ENCODE results near the gene LZTS2. TPM values are rescaled to one million over a fixed set of nuclear protein-coding genes. Genes with fewer than 3 reads are reported as not detected.
A peak's percentile ranks its signal among the peaks of the same experiment; 100 is the strongest.

LZTS2 gene
- total and polyA plus RNA-seq, 2 donors, result 9.8 to 44.7 TPM

DNA sequence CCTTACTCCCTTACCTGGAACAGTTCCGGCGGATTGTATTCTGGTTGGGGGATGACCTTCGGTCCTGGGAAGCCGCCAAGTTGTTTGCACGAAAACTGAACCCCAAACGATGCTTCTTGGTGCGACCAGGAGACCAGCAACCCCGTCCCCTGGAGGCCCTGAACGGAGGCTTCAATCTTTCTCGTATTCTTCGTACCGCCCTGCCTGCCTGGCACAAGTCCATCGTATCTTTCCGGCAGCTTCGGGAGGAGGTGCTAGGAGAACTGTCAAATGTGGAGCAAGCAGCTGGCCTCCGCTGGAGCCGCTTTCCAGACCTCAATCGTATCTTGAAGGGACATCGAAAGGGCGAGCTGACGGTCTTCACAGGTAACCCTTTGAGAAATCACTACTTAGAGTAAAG, 10.5 kb upstream of the LZTS2 start:
- Histone ChIP-seq H3K27me3 (ENCODE audit: control insufficient read depth in 2 of 2, insufficient read depth in 1 of 2, low read length in 1 of 2) (peaks cover 0 to 2% of the 10 kb centered on the region in 2 donors), H3K4me1 (ENCODE audit: control insufficient read depth in 2 of 2, insufficient read depth in 2 of 2, low read length in 2 of 2) (peaks cover 10 to 22% of the 10 kb centered on the region in 2 donors), H3K36me3 (ENCODE audit: control insufficient read depth in 2 of 2, insufficient read depth in 2 of 2, low read length in 1 of 2) (peaks cover 27 to 37% of the 10 kb centered on the region in 2 donors), H3K9me3 (ENCODE audit: control insufficient read depth in 2 of 2, insufficient read depth in 1 of 2, low read length in 1 of 2) (peaks cover 0 to 6% of the 10 kb centered on the region in 2 donors), H3K4me3 (ENCODE audit: low read length in 2 of 2) (no peak overlapping the region), H3K27ac (ENCODE audit: low read depth in 1 of 2, low read length in 1 of 2) (no peak overlapping the region)
- no peak for DNase-seq (ENCODE audit: low read depth in 6 of 9, low spot score in 9 of 9)
- 94% methylated on average over 21 of the region's 21 CpGs for WGBS

DNA sequence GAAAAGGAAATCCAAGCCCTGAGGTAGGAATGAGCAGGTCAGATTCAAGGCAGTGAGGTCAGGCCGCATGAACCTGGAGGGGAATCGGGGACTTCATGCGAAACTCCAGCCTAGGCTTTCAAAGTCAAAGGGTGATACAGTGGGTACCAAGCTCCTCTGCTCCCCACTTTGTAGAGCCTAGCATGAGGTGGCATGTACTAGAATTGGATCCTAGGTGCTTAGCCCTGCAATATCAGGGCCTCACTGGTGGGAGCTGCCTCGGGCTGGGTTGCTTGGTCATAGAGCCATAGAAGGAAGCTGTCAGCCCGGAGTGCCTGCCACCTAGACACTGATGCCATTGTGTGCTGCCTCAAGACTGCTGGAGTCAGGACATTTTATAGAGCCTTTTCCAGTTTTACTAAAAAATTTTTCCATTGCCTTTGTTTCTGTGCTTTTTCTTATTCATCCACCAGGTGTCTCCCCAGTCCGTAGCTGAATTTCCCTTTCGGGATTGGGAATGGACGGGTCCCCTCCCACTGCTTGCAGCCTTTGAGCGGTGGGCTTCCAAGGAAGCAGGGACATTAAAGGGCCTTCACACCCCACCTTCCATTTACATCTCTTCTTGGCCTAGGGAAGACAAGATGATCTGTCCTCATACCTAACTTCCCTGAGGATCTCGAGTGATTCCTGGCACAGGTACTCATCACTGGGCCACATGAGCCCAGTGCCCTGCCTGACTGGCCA, 5.5 kb upstream of the LZTS2 start:
- Histone ChIP-seq H3K36me3 (ENCODE audit: control insufficient read depth in 2 of 2, insufficient read depth in 2 of 2, low read length in 1 of 2) (peaks cover 24 to 35% of the 10 kb centered on the region in 2 donors), H3K9me3 (ENCODE audit: control insufficient read depth in 2 of 2, insufficient read depth in 1 of 2, low read length in 1 of 2) (peaks cover 0 to 1% of the 10 kb centered on the region in 2 donors), H3K4me3 (ENCODE audit: low read length in 2 of 2) (no peak overlapping the region), H3K27me3 (ENCODE audit: control insufficient read depth in 2 of 2, insufficient read depth in 1 of 2, low read length in 1 of 2) (peaks cover 0 to under 1% of the 10 kb centered on the region in 2 donors), H3K4me1 (ENCODE audit: control insufficient read depth in 2 of 2, insufficient read depth in 2 of 2, low read length in 2 of 2) (peaks cover 17 to 23% of the 10 kb centered on the region in 2 donors), H3K27ac (ENCODE audit: low read depth in 1 of 2, low read length in 1 of 2) (no peak overlapping the region)
- no peak for DNase-seq (ENCODE audit: low read depth in 6 of 9, low spot score in 9 of 9)
- 91% methylated on average over 10 of the region's 10 CpGs for WGBS

DNA sequence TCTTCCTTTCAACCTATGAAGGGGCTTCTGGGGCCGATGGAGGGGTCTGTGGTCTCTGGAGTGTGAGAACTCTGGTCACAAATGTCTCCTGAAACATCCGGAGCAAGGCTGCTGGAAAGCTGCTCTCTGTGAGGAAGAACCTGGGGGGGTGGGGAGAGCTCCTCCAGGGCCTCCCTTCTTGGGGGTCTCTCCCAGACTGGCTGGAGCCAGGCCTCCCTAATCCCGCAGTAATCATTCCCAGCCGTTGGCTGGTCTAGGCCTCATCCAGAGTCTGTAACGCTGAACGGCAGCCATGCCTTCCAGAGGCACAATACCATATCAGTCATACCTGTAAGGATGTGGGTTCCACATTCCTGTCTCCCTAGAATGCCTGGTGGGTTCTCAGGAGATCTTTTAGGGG, 4.4 kb upstream of the LZTS2 start:
- H3K27me3 ChIP-seq (ENCODE audit: control insufficient read depth in 2 of 2, insufficient read depth in 1 of 2, low read length in 1 of 2), result peaks cover 0 to 9% of the 10 kb centered on the region in 2 donors
- H3K9me3 ChIP-seq (ENCODE audit: control insufficient read depth in 2 of 2, insufficient read depth in 1 of 2, low read length in 1 of 2), result no peaks in the 10 kb centered on the region
- 90% methylated on average over 6 of the region's 6 CpGs for WGBS
- no peak for DNase-seq (ENCODE audit: low read depth in 6 of 9, low spot score in 9 of 9)
- H3K4me3 ChIP-seq (ENCODE audit: low read length in 2 of 2), result no peak overlapping the region
- H3K36me3 ChIP-seq (ENCODE audit: control insufficient read depth in 2 of 2, insufficient read depth in 2 of 2, low read length in 1 of 2), result peaks cover 18 to 29% of the 10 kb centered on the region in 2 donors
- no peak overlapping the region for H3K27ac ChIP-seq (ENCODE audit: low read depth in 1 of 2, low read length in 1 of 2)
- peaks cover 22 to 27% of the 10 kb centered on the region in 2 donors for H3K4me1 ChIP-seq (ENCODE audit: control insufficient read depth in 2 of 2, insufficient read depth in 2 of 2, low read length in 2 of 2)

GRCh38 chr10:100996678-100997359, 2.8 kb upstream of the LZTS2 start:
- peaks cover 0 to 20% of the 10 kb centered on the region in 2 donors for H3K27me3 ChIP-seq (ENCODE audit: control insufficient read depth in 2 of 2, insufficient read depth in 1 of 2, low read length in 1 of 2)
- peaks cover 22 to 29% of the 10 kb centered on the region in 2 donors for H3K4me1 ChIP-seq (ENCODE audit: control insufficient read depth in 2 of 2, insufficient read depth in 2 of 2, low read length in 2 of 2)
- H3K27ac ChIP-seq (ENCODE audit: low read depth in 1 of 2, low read length in 1 of 2), result peak overlapping the region; percentile 74 to 83
- H3K9me3 ChIP-seq (ENCODE audit: control insufficient read depth in 2 of 2, insufficient read depth in 1 of 2, low read length in 1 of 2), result no peaks in the 10 kb centered on the region
- WGBS, result 4% methylated on average over 46 of the region's 46 CpGs
- peak in 3 of 9 donors; percentile 46 to 49 (median 47) for DNase-seq (ENCODE audit: low read depth in 6 of 9, low spot score in 9 of 9)
- peaks cover 8 to 15% of the 10 kb centered on the region in 2 donors for H3K36me3 ChIP-seq (ENCODE audit: control insufficient read depth in 2 of 2, insufficient read depth in 2 of 2, low read length in 1 of 2)
- H3K4me3 ChIP-seq (ENCODE audit: low read length in 2 of 2), result peak overlapping the region; percentile 82

DNA sequence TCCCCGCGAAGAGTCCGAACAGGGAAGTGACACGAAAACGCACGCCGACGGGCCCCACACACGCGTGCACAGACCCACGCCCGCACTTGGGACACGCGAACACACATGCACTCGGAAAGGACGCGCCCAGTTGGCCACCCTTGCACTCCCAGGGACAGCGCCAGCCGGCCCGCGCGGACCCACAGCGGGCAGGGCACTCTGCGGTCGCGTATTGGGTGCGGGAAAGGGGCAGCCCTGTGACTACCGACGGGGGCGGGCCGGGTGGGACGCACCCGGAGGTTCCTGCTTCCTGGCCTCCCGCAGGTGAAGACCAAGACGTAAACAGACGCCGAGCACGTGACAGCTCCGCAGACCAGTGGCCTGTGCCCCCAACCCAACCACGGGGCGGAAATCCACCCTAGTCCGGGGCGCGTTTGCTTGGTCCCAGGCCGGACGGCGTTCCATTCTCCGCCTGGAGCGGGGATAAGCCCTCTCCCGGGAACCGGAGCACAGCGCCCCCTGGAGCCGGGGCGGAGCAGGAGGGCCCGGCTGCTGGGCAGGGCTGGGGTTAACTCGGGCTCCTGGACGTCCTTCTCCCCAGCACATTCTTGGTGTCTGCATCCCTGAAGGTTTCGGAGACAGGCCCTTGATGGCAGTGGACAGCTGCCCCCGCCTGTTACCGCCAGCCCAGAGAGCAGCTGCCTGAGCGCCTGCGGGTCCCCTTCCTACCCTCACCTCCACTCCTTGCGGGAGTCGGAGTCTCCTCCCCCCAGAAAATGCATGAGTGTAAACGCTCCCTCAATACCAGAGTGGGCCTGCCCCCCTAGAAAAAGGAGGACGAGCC, 2.0 kb upstream of the LZTS2 start:
- H3K4me1 ChIP-seq (ENCODE audit: control insufficient read depth in 2 of 2, insufficient read depth in 2 of 2, low read length in 2 of 2), result peaks cover 22 to 29% of the 10 kb centered on the region in 2 donors
- peak in 6 of 9 donors; percentile 46 to 83 (median 62) for DNase-seq (ENCODE audit: low read depth in 6 of 9, low spot score in 9 of 9)

DNA sequence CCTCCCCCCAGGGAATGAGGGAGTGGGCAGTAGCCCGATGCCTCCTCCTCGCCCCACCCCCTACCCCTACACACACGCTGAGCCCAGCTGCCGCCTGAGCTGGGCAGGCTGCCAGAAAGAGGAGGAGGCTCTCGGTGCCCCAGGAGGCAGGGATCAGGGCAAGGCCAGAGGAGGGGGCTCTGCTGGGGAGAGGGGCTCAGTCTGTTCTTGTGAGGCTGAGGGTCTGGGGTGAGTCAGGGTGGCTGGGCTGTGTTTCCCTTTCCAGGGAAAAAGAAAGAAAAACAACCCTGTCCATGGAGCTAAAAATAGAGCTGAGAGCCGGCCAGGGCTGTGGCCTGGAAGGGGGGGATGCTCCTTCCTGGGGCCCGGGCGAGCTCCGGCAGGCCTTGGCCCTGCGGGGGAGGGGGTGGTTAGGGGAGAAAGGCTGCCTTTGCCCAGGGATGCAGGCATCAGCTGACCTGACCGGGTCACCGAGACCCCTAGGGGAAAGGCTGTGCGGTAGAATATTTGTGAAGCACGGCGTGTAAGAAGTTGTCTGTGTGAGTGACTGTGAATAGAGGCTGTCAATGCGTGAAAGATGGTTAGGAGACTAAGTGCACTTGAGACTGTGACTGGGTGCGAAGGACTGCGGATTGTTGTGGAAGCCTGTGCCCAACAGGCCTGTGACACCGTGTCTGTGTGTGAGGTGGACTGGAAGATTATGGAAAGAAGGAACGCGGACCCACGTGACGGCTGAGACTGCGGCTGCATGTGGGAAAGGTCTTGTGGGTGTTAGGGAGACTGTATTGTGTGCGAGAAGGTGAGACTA, 1.2 kb upstream of the LZTS2 start:
- H3K9me3 ChIP-seq (ENCODE audit: control insufficient read depth in 2 of 2, insufficient read depth in 1 of 2, low read length in 1 of 2), result no peaks in the 10 kb centered on the region
- peak in 6 of 9 donors; percentile 39 to 78 (median 56) for DNase-seq (ENCODE audit: low read depth in 6 of 9, low spot score in 9 of 9)
- peak overlapping the region; percentile 70 to 91 for H3K27ac ChIP-seq (ENCODE audit: low read depth in 1 of 2, low read length in 1 of 2)
- H3K4me3 ChIP-seq (ENCODE audit: low read length in 2 of 2), result peak overlapping the region; percentile 82
- peaks cover 3 to 11% of the 10 kb centered on the region in 2 donors for H3K36me3 ChIP-seq (ENCODE audit: control insufficient read depth in 2 of 2, insufficient read depth in 2 of 2, low read length in 1 of 2)
- 7% methylated on average over 25 of the region's 25 CpGs for WGBS
- peaks cover 22 to 29% of the 10 kb centered on the region in 2 donors for H3K4me1 ChIP-seq (ENCODE audit: control insufficient read depth in 2 of 2, insufficient read depth in 2 of 2, low read length in 2 of 2)
- H3K27me3 ChIP-seq (ENCODE audit: control insufficient read depth in 2 of 2, insufficient read depth in 1 of 2, low read length in 1 of 2), result peaks cover 0 to 20% of the 10 kb centered on the region in 2 donors

More for the DNA sequence above, 2.0 kb upstream of the LZTS2 start:
- H3K9me3 ChIP-seq (ENCODE audit: control insufficient read depth in 2 of 2, insufficient read depth in 1 of 2, low read length in 1 of 2), result no peaks in the 10 kb centered on the region
- WGBS, result under 1% methylated on average over 66 of the region's 66 CpGs
- peaks cover 0 to 20% of the 10 kb centered on the region in 2 donors for H3K27me3 ChIP-seq (ENCODE audit: control insufficient read depth in 2 of 2, insufficient read depth in 1 of 2, low read length in 1 of 2)
- H3K27ac ChIP-seq (ENCODE audit: low read depth in 1 of 2, low read length in 1 of 2), result peak overlapping the region; percentile 70 to 91
- peaks cover 8 to 15% of the 10 kb centered on the region in 2 donors for H3K36me3 ChIP-seq (ENCODE audit: control insufficient read depth in 2 of 2, insufficient read depth in 2 of 2, low read length in 1 of 2)
- H3K4me3 ChIP-seq (ENCODE audit: low read length in 2 of 2), result peak overlapping the region; percentile 82

DNA sequence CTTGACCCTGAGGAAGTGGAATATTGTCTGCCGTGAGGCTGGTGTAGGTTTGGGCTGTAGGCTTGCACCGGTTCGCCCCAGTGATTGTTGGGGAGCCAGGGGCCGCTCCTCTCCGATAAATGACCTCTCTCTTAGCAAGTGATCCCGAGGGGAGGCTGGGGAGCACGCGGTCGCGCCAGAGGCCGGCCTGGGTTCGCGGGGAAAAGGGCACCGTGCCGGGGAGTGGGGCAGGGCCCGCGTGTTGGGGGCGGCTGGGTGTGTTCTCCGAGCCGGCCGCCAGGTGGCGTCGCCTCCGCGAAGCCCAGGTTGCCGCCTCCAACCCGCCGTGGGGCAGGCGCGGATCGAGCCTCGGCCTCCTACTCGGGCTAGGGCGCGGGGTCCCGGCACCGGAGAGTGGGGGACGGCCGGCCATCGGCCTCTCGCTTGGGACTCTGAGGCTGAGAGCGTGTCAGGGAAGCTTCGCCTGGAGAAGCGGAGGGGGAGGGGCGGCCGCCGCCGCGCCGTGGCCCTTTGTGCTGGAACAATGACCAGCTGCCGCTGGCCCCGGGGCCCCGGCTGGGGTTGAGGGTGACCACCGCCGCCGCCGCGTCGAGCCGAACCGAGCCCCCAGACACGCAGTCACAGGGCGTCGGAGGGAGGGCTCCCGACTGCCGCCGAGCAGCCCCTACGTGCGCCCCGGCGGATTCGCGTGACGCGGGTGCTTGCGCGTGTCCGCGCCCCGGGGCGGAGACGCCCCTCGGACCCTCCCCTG, 442 bp upstream of the LZTS2 start:
- WGBS, result under 1% methylated on average over 82 of the region's 83 CpGs
- H3K27me3 ChIP-seq (ENCODE audit: control insufficient read depth in 2 of 2, insufficient read depth in 1 of 2, low read length in 1 of 2), result peaks cover 0 to 20% of the 10 kb centered on the region in 2 donors
- H3K4me3 ChIP-seq (ENCODE audit: low read length in 2 of 2), result peak overlapping the region; percentile 82
- H3K36me3 ChIP-seq (ENCODE audit: control insufficient read depth in 2 of 2, insufficient read depth in 2 of 2, low read length in 1 of 2), result peaks cover 0 to 6% of the 10 kb centered on the region in 2 donors
- peaks cover 22 to 29% of the 10 kb centered on the region in 2 donors for H3K4me1 ChIP-seq (ENCODE audit: control insufficient read depth in 2 of 2, insufficient read depth in 2 of 2, low read length in 2 of 2)
- H3K27ac ChIP-seq (ENCODE audit: low read depth in 1 of 2, low read length in 1 of 2), result peak overlapping the region; percentile 80 to 91
- DNase-seq (ENCODE audit: low read depth in 6 of 9, low spot score in 9 of 9), result peak in 5 of 9 donors; percentile 46 to 82 (median 69)
- H3K9me3 ChIP-seq (ENCODE audit: control insufficient read depth in 2 of 2, insufficient read depth in 1 of 2, low read length in 1 of 2), result no peaks in the 10 kb centered on the region

All from thymus (tissue), 11 donors.